ENCODE data around the gene MDK. TPM values are rescaled to one million over a fixed set of nuclear protein-coding genes. Genes with fewer than 3 reads are reported as not detected.

The MDK gene
- total RNA-seq, 1 donor = 11.7 TPM

- no peak for DNase-seq (ENCODE audit: low read depth)
- H3K4me3 ChIP-seq (ENCODE audit: low read depth, low read length) = no peak overlapping the region
- no peak for TF ChIP-seq CTCF (IDR thresholded peaks at IDR 0.05; ENCODE audit: insufficient read depth, low read depth, low read length)
These were observed 27.8 kb upstream of the MDK start for GRCh38 chr11:46353698-46354097.

DNA sequence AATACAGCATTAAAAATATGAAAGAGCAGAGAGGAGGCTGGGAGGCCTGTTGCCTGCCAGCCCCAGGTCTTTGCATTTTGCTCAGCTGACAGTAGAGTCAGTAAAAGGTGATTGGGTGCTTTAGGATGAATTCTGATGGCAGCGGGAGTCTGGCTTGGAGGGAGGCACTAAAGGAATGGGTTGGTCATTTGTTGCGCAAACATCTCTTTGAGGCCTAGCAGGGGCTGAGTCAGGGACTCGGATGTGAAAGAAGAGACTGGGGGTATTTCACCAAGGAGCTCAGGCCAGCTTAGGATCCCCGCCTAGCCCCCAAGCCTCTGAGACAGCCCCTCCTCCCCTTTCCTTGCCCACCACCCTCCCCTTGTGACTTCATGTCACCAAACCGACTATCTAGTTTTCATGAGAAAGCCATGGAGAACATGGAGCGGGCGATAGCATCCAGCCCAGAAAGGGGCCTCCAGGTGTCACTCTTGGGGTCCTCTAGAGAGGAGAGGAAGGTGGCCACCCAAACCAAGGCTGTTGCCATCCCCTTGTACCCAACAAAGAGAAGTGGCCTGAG, 24.5 kb upstream of the MDK start:
- H3K4me3 ChIP-seq (ENCODE audit: low read depth, low read length) = no peak overlapping the region
- DNase-seq (ENCODE audit: low read depth) = peak; percentile 82
- no peak for TF ChIP-seq CTCF (IDR thresholded peaks at IDR 0.05; ENCODE audit: insufficient read depth, low read depth, low read length)

GRCh38 chr11:46357483-46357936, 24.0 kb upstream of the MDK start:
- H3K4me3 ChIP-seq (ENCODE audit: low read depth, low read length) = no peak overlapping the region
- no peak for TF ChIP-seq CTCF (IDR thresholded peaks at IDR 0.05; ENCODE audit: insufficient read depth, low read depth, low read length)
- DNase-seq (ENCODE audit: low read depth) = no peak

GRCh38 chr11:46359953-46360352, 21.5 kb upstream of the MDK start:
- TF ChIP-seq CTCF (IDR thresholded peaks at IDR 0.05; ENCODE audit: insufficient read depth, low read depth, low read length) = no peak
- H3K4me3 ChIP-seq (ENCODE audit: low read depth, low read length) = no peak overlapping the region
- no peak for DNase-seq (ENCODE audit: low read depth)

- TF ChIP-seq CTCF (IDR thresholded peaks at IDR 0.05; ENCODE audit: insufficient read depth, low read depth, low read length) = no peak
- H3K4me3 ChIP-seq (ENCODE audit: low read depth, low read length) = peak overlapping the region; percentile 15
- peak; percentile 38 for DNase-seq (ENCODE audit: low read depth)
These were observed 20.6 kb upstream of the MDK start for GRCh38 chr11:46360878-46361277.

- TF ChIP-seq CTCF (IDR thresholded peaks at IDR 0.05; ENCODE audit: insufficient read depth, low read depth, low read length) = no peak
- DNase-seq (ENCODE audit: low read depth) = peak; percentile 70
- H3K4me3 ChIP-seq (ENCODE audit: low read depth, low read length) = peak overlapping the region; percentile 23
These were observed 19.9 kb upstream of the MDK start for GRCh38 chr11:46361283-46362155.

Data from fibroblast of villous mesenchyme (primary cell).